ENCODE data around the gene LRGUK.

GRCh38 chr7:134293002-134293740, 166.0 kb downstream of the LRGUK start:
- TF ChIP-seq, protein P1, sequence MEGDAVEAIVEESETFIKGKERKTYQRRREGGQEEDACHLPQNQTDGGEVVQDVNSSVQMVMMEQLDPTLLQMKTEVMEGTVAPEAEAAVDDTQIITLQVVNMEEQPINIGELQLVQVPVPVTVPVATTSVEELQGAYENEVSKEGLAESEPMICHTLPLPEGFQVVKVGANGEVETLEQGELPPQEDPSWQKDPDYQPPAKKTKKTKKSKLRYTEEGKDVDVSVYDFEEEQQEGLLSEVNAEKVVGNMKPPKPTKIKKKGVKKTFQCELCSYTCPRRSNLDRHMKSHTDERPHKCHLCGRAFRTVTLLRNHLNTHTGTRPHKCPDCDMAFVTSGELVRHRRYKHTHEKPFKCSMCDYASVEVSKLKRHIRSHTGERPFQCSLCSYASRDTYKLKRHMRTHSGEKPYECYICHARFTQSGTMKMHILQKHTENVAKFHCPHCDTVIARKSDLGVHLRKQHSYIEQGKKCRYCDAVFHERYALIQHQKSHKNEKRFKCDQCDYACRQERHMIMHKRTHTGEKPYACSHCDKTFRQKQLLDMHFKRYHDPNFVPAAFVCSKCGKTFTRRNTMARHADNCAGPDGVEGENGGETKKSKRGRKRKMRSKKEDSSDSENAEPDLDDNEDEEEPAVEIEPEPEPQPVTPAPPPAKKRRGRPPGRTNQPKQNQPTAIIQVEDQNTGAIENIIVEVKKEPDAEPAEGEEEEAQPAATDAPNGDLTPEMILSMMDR (IDR thresholded peaks at IDR 0.05) = no peak
- TF ChIP-seq POLR2AphosphoS5 (IDR thresholded peaks at IDR 0.05) (no peak), POLR2A (IDR thresholded peaks at IDR 0.05) (no peak), EP300 (IDR thresholded peaks at IDR 0.05; ENCODE audit: low read depth) (no peak)

All from transverse colon (tissue), 4 donors.